GM12801 (cell line): ENCODE results near the gene NAB1.

Experiments
- TF ChIP-seq, protein P1 (sequence below): IDR thresholded peaks from one replicate; pipeline ENCODE4 v1.5.1; 2011; ENCODE audit warnings: control low read depth; ENCODE audit not compliant: insufficient read length; ENCODE audit errors: extremely low read depth

Gene NAB1

DNA sequence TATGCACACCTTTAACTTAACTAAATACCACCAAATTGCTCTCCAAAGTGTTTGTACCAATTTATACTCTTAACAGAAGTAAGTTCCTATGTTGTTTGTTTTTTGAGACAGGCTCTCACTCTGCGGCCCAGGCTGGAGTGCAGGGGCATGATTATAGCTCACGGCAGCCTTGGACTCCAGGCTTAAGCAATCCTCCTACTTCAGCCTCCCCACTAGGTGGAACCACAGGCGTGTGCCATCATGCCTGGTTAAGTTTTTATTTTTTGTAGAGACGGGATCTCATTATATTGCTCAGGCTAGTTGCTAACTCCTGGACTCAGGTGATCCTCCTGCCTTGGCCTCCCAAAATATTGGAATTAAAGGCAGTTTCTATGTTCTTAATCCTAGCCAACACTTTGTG is 13.1 kb upstream of the NAB1 start:
- TF ChIP-seq, protein P1, sequence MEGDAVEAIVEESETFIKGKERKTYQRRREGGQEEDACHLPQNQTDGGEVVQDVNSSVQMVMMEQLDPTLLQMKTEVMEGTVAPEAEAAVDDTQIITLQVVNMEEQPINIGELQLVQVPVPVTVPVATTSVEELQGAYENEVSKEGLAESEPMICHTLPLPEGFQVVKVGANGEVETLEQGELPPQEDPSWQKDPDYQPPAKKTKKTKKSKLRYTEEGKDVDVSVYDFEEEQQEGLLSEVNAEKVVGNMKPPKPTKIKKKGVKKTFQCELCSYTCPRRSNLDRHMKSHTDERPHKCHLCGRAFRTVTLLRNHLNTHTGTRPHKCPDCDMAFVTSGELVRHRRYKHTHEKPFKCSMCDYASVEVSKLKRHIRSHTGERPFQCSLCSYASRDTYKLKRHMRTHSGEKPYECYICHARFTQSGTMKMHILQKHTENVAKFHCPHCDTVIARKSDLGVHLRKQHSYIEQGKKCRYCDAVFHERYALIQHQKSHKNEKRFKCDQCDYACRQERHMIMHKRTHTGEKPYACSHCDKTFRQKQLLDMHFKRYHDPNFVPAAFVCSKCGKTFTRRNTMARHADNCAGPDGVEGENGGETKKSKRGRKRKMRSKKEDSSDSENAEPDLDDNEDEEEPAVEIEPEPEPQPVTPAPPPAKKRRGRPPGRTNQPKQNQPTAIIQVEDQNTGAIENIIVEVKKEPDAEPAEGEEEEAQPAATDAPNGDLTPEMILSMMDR, result no peak

DNA sequence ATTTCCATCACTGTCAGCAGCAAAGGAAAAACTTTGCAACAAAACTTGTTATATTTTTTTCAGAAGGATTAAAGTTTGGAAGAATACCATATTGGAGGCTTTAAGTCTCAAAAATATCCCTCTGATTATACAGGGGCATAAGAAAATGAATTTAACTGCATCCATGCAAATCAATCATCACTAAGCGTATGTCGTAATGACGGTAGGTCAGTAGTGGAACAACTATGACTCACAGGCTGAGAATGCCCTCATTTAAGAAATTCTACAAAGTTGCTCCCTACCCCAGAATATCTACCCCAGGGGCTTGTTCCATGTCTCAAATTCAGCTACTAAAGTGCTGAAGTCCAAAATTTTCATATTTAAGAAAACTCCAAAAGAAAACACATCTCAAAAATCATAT is 12.5 kb upstream of the NAB1 start:
- TF ChIP-seq, protein P1, result no peak

DNA sequence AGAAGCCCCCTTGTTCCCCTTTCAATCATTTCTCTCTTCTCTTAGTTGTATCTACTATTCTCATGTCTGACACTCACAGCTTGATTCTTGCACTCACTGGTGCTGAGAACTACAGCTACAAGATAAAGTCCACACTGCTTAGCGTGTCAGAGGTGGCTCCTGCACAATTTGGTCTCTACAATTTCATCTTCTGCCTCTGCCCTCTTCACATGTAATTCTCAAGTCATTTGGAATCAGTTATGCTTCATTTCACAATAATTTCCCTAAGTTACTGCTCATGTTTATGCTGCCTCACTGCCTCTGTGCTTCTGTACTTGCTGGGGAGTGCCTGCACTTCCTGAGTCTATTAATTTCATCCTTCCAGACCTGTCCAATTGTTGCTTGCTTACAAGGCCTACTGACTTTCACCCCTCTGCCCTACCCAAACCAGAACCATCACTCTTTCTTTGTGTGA is 11.6 kb upstream of the NAB1 start:
- TF ChIP-seq, protein P1, result no peak

DNA sequence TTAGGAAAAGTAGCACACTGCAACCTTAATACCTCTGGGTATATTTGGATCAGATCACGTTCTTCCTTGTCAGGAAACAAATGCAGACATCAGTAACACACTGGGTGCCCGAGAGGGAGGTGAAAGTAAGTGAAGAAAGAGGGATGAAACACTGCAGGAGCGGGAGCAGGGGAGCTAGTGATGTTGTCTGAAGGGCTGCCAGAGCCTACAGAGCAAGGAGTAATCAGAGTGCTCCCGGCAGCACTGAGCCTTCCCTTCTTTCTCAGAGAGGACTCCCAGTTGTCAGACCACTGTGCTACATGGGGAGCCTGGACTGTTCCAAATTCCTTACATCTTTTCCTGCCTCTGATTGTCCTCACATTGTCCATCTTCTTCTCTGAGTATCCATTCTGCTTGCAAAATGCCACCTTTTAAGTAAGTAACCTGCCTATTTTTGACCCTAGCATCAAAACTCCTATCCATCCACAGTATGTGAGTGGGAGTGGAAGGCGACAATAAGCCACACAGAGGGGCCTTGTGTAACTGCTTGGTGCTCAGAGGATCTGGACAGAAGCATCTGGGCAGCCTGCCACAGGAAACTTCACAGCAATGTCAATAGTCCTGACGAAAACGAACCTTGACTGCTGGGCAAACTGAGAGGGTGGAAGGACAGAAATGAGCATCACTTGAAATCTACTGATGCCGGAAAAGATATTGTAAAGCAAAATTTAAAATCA is 10.8 kb upstream of the NAB1 start:
- TF ChIP-seq, protein P1, result no peak

DNA sequence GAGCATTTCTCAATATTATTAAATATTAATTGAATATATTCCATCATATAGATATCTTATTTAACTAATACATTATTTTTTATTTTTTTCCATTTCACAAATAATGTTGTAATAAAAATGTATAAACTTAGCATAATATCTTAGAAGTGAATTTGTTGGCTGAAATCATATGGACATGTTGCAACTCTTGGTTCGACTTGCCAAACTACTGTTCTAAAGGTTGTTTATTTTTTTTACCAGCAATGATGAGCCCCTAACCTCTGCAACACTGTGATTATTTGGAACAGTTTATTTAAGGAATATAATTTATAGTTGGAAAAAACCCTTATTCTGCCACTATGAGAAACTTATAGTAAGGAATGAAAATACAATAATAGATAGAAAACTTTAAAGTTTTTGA is 8.8 kb upstream of the NAB1 start:
- TF ChIP-seq, protein P1, result no peak

DNA sequence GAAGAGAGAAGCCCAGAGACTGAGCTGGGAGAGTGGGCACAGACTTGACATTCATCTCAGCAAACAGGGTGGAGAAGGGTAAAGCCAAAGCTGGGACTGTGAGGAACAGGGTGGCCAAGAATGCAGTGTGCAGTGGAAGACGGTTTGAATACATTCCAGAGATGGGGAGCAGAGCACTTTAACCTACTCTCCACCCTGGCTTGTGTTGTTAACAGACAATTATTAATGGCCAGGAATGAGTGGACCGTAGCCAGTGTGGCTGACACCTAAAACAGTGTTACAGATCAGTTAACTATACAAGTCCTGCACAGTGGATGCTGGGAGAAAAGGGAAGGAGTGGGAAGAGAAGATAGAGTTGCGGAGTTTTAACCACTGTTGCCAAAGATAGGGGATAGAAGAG is 7.4 kb upstream of the NAB1 start:
- TF ChIP-seq, protein P1, result no peak

DNA sequence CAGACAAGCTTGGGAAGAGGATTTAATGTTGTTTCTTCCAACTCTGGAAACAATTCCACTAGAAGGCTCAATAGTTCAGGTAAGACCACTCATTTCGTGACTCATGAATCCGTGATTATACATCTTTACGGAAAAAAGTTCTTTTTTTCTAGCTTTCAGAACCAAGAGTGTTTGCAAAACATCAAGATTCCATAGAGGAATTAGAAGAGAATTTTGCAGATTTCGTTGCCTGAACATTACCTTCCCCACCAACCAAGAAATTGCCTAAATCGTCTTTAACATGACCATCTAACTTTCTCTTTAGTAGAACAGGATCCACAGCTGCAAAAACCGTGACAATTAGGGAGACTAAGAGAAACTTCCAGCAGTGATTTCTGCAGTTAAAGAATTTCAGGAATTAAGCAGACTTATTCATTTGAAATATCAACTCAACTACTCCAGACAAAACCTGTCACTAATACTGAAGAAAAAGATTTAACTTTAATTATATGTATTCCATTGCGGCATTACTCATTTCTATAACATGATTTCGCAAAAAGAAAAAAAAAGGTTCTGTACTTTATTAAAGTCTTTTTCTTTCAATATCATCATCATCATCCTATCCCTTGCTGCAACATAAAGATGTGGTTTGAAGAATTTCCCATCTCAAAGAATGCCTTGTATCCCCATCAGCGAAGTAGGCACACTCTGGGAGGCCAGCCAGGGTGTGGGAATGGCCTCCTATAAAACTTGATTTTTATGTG is 1.9 kb upstream of the NAB1 start:
- TF ChIP-seq, protein P1, result no peak
